Osteoblast (primary cell): ENCODE results near the gene INMT. TPM values are rescaled to one million over a fixed set of nuclear protein-coding genes. Genes with fewer than 3 reads are reported as not detected.

Experiments used
- DNase-seq: peaks from one replicate; pipeline ENCODE4 v3.0.0; 2011; ENCODE audit warnings: low spot score, mixed read lengths; ENCODE audit not compliant: insufficient read length; ENCODE audit errors: missing footprints
- H2AFZ ChIP-seq: 2 replicates; pipeline ENCODE4 v1.6.0; 2011; ENCODE audit warnings: mild to moderate bottlenecking, low read length
- H3K27ac ChIP-seq: 2 replicates; pipeline ENCODE4 v1.5.1; 2011; ENCODE audit warnings: mild to moderate bottlenecking, low read depth, low read length, moderate library complexity
- H3K27me3 ChIP-seq: 2 replicates; pipeline ENCODE4 v1.6.0; 2012; ENCODE audit warnings: mild to moderate bottlenecking, control low read depth, inconsistent platforms, low read length, moderate library complexity; ENCODE audit not compliant: insufficient read depth
- H3K36me3 ChIP-seq: 2 replicates; pipeline ENCODE4 v1.5.1; 2011; ENCODE audit warnings: mild to moderate bottlenecking, low read length, control low read depth, moderate library complexity; ENCODE audit not compliant: insufficient read depth
- H3K4me1 ChIP-seq: 2 replicates; pipeline ENCODE4 v1.5.1; 2011; ENCODE audit warnings: mild to moderate bottlenecking, low read length, control low read depth, moderate library complexity; ENCODE audit not compliant: insufficient read depth
- H3K4me2 ChIP-seq: 2 replicates; pipeline ENCODE4 v1.6.0; 2011; ENCODE audit warnings: mild to moderate bottlenecking, low read length; ENCODE audit not compliant: insufficient read depth
- H3K4me3 ChIP-seq: fragments of 200-600 bp; sonication (generic); 3 replicates; pipeline ENCODE4 v1.5.1; 2012; ENCODE audit warnings: mild to moderate bottlenecking, low read length, inconsistent platforms; ENCODE audit not compliant: insufficient read depth
- H3K79me2 ChIP-seq: 2 replicates; pipeline ENCODE4 v1.6.0; 2012; ENCODE audit warnings: mild to moderate bottlenecking, low read length, control low read depth, inconsistent platforms; ENCODE audit not compliant: insufficient read depth
- H3K9me3 ChIP-seq: 2 replicates; pipeline ENCODE4 v1.5.1; 2011; ENCODE audit warnings: low read depth, low read length, control low read depth
- H4K20me1 ChIP-seq: 2 replicates; pipeline ENCODE4 v1.6.0; 2012; ENCODE audit warnings: mild to moderate bottlenecking, low read length, control low read depth; ENCODE audit not compliant: insufficient read depth
- total RNA-seq: library from RNA; depleted of rRNA; stranded (reverse); fragments of >200 nt; gene quantifications from 2 replicates; pipeline ENCODE4 v1.2.3, GENCODE V29; 2012
- TF ChIP-seq, protein P1 (sequence below): IDR thresholded peaks from 2 replicates; pipeline ENCODE4 v1.5.1; 2011; ENCODE audit warnings: mild to moderate bottlenecking, low read depth, low read length, moderate library complexity; ENCODE audit errors: extremely low read depth

Gene INMT
- total RNA-seq, 1 donor: 0.72 TPM

DNA sequence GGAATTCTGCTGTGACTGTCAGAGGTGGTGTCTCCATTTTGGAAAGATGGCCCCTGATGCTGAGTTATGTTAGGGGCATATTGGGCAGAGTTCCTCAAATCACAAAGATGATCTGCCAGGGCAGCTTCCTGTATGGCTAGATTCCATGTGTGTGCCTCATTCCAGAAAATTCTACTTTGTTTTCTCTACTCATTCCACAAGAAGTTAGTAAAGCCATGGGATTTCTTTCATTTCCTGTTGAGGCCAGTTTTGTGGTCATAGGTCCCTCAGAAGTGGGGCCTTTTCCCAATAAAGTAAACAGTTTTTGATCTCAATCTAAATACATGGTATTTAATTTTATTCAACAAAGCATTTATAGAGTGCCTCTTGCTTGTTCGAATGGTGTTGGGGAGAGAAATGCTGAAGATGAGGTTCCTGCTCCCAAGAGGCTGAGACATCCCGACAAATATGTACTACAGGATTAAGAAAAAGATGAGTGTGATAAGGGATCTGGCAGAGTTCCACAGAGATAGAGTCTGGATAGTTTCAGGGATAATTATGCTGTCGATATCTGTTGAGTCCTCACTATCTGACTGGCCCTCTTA, 52.2 kb downstream of the INMT start:
- Histone ChIP-seq H2AFZ (no peak overlapping the region), H3K4me1 (peaks cover 41% of the 10 kb centered on the region), H3K27ac (no peak overlapping the region), H3K9me3 (no peaks in the 10 kb centered on the region), H3K27me3 (peaks cover 22% of the 10 kb centered on the region), H3K4me2 (peak overlapping the region; percentile 50), H3K36me3 (no peaks in the 10 kb centered on the region), H3K4me3 (no peak overlapping the region), H3K79me2 (no peaks in the 10 kb centered on the region), H4K20me1 (peaks cover 36% of the 10 kb centered on the region)
- DNase-seq: peak; percentile 92
- TF ChIP-seq, protein P1, sequence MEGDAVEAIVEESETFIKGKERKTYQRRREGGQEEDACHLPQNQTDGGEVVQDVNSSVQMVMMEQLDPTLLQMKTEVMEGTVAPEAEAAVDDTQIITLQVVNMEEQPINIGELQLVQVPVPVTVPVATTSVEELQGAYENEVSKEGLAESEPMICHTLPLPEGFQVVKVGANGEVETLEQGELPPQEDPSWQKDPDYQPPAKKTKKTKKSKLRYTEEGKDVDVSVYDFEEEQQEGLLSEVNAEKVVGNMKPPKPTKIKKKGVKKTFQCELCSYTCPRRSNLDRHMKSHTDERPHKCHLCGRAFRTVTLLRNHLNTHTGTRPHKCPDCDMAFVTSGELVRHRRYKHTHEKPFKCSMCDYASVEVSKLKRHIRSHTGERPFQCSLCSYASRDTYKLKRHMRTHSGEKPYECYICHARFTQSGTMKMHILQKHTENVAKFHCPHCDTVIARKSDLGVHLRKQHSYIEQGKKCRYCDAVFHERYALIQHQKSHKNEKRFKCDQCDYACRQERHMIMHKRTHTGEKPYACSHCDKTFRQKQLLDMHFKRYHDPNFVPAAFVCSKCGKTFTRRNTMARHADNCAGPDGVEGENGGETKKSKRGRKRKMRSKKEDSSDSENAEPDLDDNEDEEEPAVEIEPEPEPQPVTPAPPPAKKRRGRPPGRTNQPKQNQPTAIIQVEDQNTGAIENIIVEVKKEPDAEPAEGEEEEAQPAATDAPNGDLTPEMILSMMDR: no peak

DNA sequence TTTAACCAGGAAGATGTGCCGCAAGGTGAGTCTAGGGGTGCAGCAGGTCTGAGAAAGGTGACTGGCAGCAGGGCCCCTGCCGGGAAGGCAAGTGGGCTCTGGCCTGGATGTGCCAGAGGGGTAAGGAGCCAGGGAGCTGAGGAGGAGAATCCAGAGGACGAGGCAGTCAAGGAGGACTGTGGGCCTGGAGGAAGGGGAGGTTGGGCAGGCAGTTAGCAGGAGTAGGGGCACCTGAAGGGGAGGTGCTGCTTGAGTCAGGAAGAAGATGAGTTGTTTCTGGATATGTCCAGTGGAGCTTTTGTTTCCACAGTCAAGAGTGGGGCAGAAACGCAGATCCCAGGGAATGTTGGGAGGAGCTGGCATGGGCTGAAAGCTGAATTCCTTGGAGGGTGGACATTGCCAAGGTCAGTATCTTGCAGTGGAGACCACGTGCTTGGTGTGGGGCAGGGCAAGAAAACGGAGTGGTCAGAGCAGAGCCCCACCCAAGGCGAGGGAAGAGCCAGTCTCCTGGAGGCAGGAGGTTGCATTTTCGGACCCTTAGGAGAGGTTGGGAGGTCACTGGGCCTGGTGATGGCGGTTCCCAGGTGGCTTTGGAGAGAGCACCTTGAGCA, 53.3 kb downstream of the INMT start:
- Histone ChIP-seq H4K20me1 (peaks cover 33% of the 10 kb centered on the region), H3K4me2 (no peak overlapping the region), H3K9me3 (no peaks in the 10 kb centered on the region), H3K27me3 (peaks cover 22% of the 10 kb centered on the region), H3K4me1 (peaks cover 31% of the 10 kb centered on the region), H3K36me3 (no peaks in the 10 kb centered on the region), H3K4me3 (no peak overlapping the region), H3K79me2 (no peaks in the 10 kb centered on the region), H3K27ac (no peak overlapping the region), H2AFZ (no peak overlapping the region)
- peak; percentile 48 for DNase-seq
- TF ChIP-seq, protein P1: no peak

DNA sequence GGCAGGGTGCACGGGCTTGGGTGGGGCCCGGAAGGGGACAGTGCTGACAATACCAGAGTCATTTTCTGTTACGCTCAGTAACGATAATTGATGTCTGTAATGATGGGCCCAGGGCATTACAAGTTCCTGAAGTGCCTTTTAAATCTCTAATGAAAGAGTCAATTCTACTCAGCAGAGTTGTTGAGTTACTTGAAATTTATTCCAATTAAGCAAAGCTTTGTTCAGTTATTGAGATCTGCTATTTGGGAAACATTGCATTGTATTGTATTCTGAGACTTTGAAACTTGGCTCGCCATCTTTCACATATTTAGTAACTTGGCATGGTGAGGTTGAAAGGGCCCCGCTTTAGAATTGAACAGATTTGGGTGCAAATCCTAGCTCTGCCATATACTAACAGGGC, 54.0 kb downstream of the INMT start:
- H3K36me3 ChIP-seq: no peaks in the 10 kb centered on the region
- TF ChIP-seq, protein P1: no peak
- H3K9me3 ChIP-seq: no peaks in the 10 kb centered on the region
- no peak for DNase-seq
- no peak overlapping the region for H3K4me3 ChIP-seq
- H4K20me1 ChIP-seq: peaks cover 31% of the 10 kb centered on the region
- no peak overlapping the region for H2AFZ ChIP-seq
- no peak overlapping the region for H3K27ac ChIP-seq
- H3K27me3 ChIP-seq: peaks cover 22% of the 10 kb centered on the region
- no peak overlapping the region for H3K4me2 ChIP-seq
- peaks cover 26% of the 10 kb centered on the region for H3K4me1 ChIP-seq
- no peaks in the 10 kb centered on the region for H3K79me2 ChIP-seq

Other genes with a start within 250 kb of the INMT start
- 24.2 and 26.8 TPM in 2 replicates for gene GGCT, start 247.3 kb upstream of the INMT start, total RNA-seq
- gene GARS1, start 157.3 kb upstream of the INMT start, total RNA-seq: 417 and 526 TPM in 2 replicates
- not detected in 2 replicates for gene CRHR2, start 69.7 kb upstream of the INMT start, total RNA-seq
- 8.5 and 10.5 TPM in 2 replicates for gene MINDY4, start 19.3 kb downstream of the INMT start, total RNA-seq
- gene AQP1, start 159.7 kb downstream of the INMT start, total RNA-seq: 0.59 and 0.72 TPM in 2 replicates
- gene GHRHR, start 211.8 kb downstream of the INMT start, total RNA-seq: not detected in 2 replicates